HCT116 (cell line): ENCODE measurements around the gene DMD. TPM values are rescaled to one million over a fixed set of nuclear protein-coding genes. Genes with fewer than 3 reads are reported as not detected.

Experiments
- ATAC-seq: fragments of 200-7000 bp; cut with Tn5 transposase; 2 replicates; pipeline ENCODE4 v1.9.1; 2020; ENCODE audit warnings: mild to moderate bottlenecking, moderate library complexity
- BruUV-seq: library from RNA; stranded (reverse); fragments of 400-500 nt; replicated peaks from 2 replicates; lab custom pipeline; 2021; lab: Mats Ljungman, UMichigan
- CTCF ChIA-PET: fragments of 300-600 bp; sonication (Branson Sonifier 250); formaldehyde crosslinking; loops from one replicate; lab custom pipeline; 2021; ENCODE audit warnings: antibody characterized with exemption; lab: Charles Lee
- POLR2A ChIA-PET: fragments of 300-600, 350-600 bp; sonication (Branson Sonifier 250); formaldehyde crosslinking; loops from one replicate; lab custom pipeline; 2021; ENCODE audit warnings: antibody characterized with exemption; lab: Charles Lee
- RAD21 ChIA-PET, 2 experiments: fragments of 300-600 bp; sonication (Branson Sonifier 250); formaldehyde crosslinking; loops; one replicate each; lab custom pipeline; 2023; ENCODE audit warnings: low total read pairs in 2 of 2; ENCODE audit not compliant: uncharacterized antibody in 2 of 2, unreplicated experiment in 2 of 2, low non-redundant PET in 1 of 2; lab: Charles Lee
- DNase-seq: peaks from one replicate; pipeline ENCODE4 v3.0.0-alpha.2; 2010; ENCODE audit warnings: low read depth, low spot score
- H2AFZ ChIP-seq: fragments of 200-600 bp; shearing (Covaris generic), sonication (generic); 2 replicates; pipeline ENCODE4 v1.6.1; 2017; ENCODE audit warnings: low read depth, mixed run types, mixed read lengths, antibody characterized with exemption, low read length; ENCODE audit not compliant: poor library complexity, severe bottlenecking
- H3K27ac ChIP-seq: 2 replicates; pipeline ENCODE4 v1.5.1; 2012; ENCODE audit warnings: low read depth, low read length
- H3K27me3 ChIP-seq: fragments of 200-600 bp; sonication (generic); 2 replicates; pipeline ENCODE4 v1.6.1; 2016; ENCODE audit warnings: mixed run types, low read length, mixed read lengths; ENCODE audit not compliant: insufficient read depth
- H3K36me3 ChIP-seq, 2 experiments: fragments of 200-500 bp in 1 of 2; fragments of 200-600 bp in 1 of 2; sonication (Bioruptor generic) in 1 of 2; sonication (generic) in 1 of 2; 2 replicates each; pipeline versions ENCODE4 v1.5.1 to v1.6.1; 2014 to 2016; ENCODE audit warnings: low read length in 2 of 2, inconsistent platforms in 1 of 2, mixed read lengths in 1 of 2, mixed run types in 1 of 2; ENCODE audit not compliant: insufficient read depth in 2 of 2, control insufficient read depth in 1 of 2
- H3K4me1 ChIP-seq, 2 experiments: fragments of 200-600 bp in 1 of 2; sonication (generic) in 1 of 2; 2 replicates each; pipeline versions ENCODE4 v1.5.1 to v1.6.1; 2012 to 2017; ENCODE audit warnings: low read length in 2 of 2, inconsistent platforms in 1 of 2, mild to moderate bottlenecking in 1 of 2, mixed read lengths in 1 of 2, mixed run types in 1 of 2, moderate library complexity in 1 of 2; ENCODE audit not compliant: insufficient read depth in 2 of 2, control insufficient read depth in 1 of 2
- H3K4me2 ChIP-seq: fragments of 200-600 bp; sonication (generic); 2 replicates; pipeline ENCODE4 v1.6.1; 2017; ENCODE audit warnings: mixed run types, low read length, mixed read lengths
- H3K4me3 ChIP-seq, 2 experiments: fragments of 200-600 bp in 1 of 2; sonication (generic) in 1 of 2; replicated peaks in 1 of 2; 2 replicates each; pipeline ENCODE4 v1.5.1; 2011 to 2016; ENCODE audit warnings: low read length in 2 of 2, control low read depth in 1 of 2, low read depth in 1 of 2, mild to moderate bottlenecking in 1 of 2, mixed read lengths in 1 of 2, mixed run types in 1 of 2
- H3K79me2 ChIP-seq: fragments of 200-600 bp; sonication (generic); 2 replicates; pipeline ENCODE4 v1.6.1; 2017; ENCODE audit warnings: mild to moderate bottlenecking, mixed run types, low read length, moderate library complexity, mixed read lengths; ENCODE audit not compliant: insufficient read depth
- H3K9ac ChIP-seq: fragments of 200-600 bp; sonication (generic); 2 replicates; pipeline ENCODE4 v1.6.1; 2016; ENCODE audit warnings: low read length, mixed read lengths
- H3K9me2 ChIP-seq: fragments of 200-600 bp; sonication (generic), shearing (Covaris generic); 2 replicates; pipeline ENCODE4 v1.6.1; 2017; ENCODE audit warnings: mixed run types, mild to moderate bottlenecking, moderate library complexity; ENCODE audit not compliant: insufficient read depth
- H3K9me3 ChIP-seq, 2 experiments: fragments of 200-500 bp in 1 of 2; fragments of 200-600 bp in 1 of 2; sonication (Bioruptor generic) in 1 of 2; sonication (generic) in 1 of 2; 2 replicates each; pipeline ENCODE4 v1.6.1; 2014 to 2017; ENCODE audit warnings: low read length in 2 of 2, mixed read lengths in 2 of 2, inconsistent platforms in 1 of 2, low read depth in 1 of 2, mild to moderate bottlenecking in 1 of 2, mixed run types in 1 of 2, moderate library complexity in 1 of 2; ENCODE audit not compliant: control insufficient read depth in 1 of 2, insufficient read depth in 1 of 2
- H4K20me1 ChIP-seq: fragments of 200-600 bp; sonication (generic), shearing (Covaris generic); 2 replicates; pipeline ENCODE4 v1.6.1; 2017; ENCODE audit warnings: mixed run types, mild to moderate bottlenecking, moderate library complexity; ENCODE audit not compliant: insufficient read depth
- CEBPB ChIP-seq: IDR thresholded peaks from 2 replicates; pipeline ENCODE4 v1.6.1; 2012; ENCODE audit warnings: low read depth
- EGR1 ChIP-seq: IDR thresholded peaks from 2 replicates; pipeline ENCODE4 v1.6.1; 2012; ENCODE audit warnings: low read depth
- ELF1 ChIP-seq: IDR thresholded peaks from 2 replicates; pipeline ENCODE4 v1.6.1; 2012; ENCODE audit warnings: low read depth, borderline replicate concordance
- EZH2 ChIP-seq: fragments of 200-600 bp; sonication (generic); IDR thresholded peaks from 2 replicates; pipeline ENCODE4 v1.6.1; 2017; ENCODE audit warnings: antibody characterized with exemption, mixed run types
- EZH2phosphoT487 ChIP-seq: fragments of 200-600 bp; IDR thresholded peaks from 2 replicates; pipeline ENCODE4 v1.6.1; 2018; ENCODE audit warnings: antibody characterized with exemption, borderline replicate concordance
- FOSL1 ChIP-seq: IDR thresholded peaks from 2 replicates; pipeline ENCODE4 v1.6.1; 2012; ENCODE audit warnings: low read depth
- MAX ChIP-seq: IDR thresholded peaks from 2 replicates; pipeline ENCODE4 v1.6.1; 2012
- POLR2AphosphoS5 ChIP-seq: IDR thresholded peaks from 2 replicates; pipeline ENCODE4 v1.6.1; 2011; ENCODE audit warnings: mild to moderate bottlenecking, low read depth, low read length, moderate library complexity
- REST ChIP-seq: IDR thresholded peaks from 2 replicates; pipeline ENCODE4 v1.6.1; 2012; ENCODE audit warnings: low read depth
- SIN3A ChIP-seq: IDR thresholded peaks from 2 replicates; pipeline ENCODE4 v1.6.1; 2012; ENCODE audit warnings: low read depth
- SP1 ChIP-seq: IDR thresholded peaks from 2 replicates; pipeline ENCODE4 v1.6.1; 2012; ENCODE audit warnings: low read depth
- SRF ChIP-seq: IDR thresholded peaks from 2 replicates; pipeline ENCODE4 v1.6.1; 2012; ENCODE audit warnings: low read depth
- YY1 ChIP-seq: IDR thresholded peaks from 2 replicates; pipeline ENCODE4 v1.6.1; 2011; ENCODE audit warnings: low read length, low read depth, moderate library complexity, mild to moderate bottlenecking; ENCODE audit not compliant: insufficient replicate concordance; ENCODE audit errors: extremely low read depth
- ZBTB33 ChIP-seq: IDR thresholded peaks from 2 replicates; pipeline ENCODE4 v1.6.1; 2011; ENCODE audit warnings: mild to moderate bottlenecking, low read length, moderate library complexity; ENCODE audit not compliant: insufficient replicate concordance; ENCODE audit errors: extremely low read depth
- ZNF274 ChIP-seq: fragments of 200-500 bp; sonication (Bioruptor generic); IDR thresholded peaks from 2 replicates; pipeline ENCODE4 v1.6.1; 2014; ENCODE audit warnings: mild to moderate bottlenecking, low read depth, low read length, inconsistent platforms
- intact Hi-C: fragments of 100-400 bp; cut with micrococcal nuclease; formaldehyde crosslinking; loops from 2 replicates; pipeline ENCODE4 v1.10.0; 2022
- total RNA-seq: library from RNA; stranded (reverse); gene quantifications from one replicate; pipeline ENCODE4 v1.2.1, GENCODE V29; 2021; ENCODE audit not compliant: unreplicated experiment

The DMD gene
- total RNA-seq, 1 experiment from 2014 or later: 0.05 TPM

- no peak for TF ChIP-seq ZBTB33
- TF ChIP-seq EGR1: no peak
- TF ChIP-seq SIN3A: no peak
- no peak for TF ChIP-seq ZNF274
- TF ChIP-seq POLR2AphosphoS5: no peak
Measured at GRCh38 chrX:31126205-31126604, 2085.1 kb downstream of the DMD start (continued).

GRCh38 chrX:31124536-31124935, 2086.8 kb downstream of the DMD start:
- no TSS peak for BruUV-seq
- no peaks in the 10 kb centered on the region for H3K36me3 ChIP-seq
- H2AFZ ChIP-seq: no peak overlapping the region
- no peaks in the 10 kb centered on the region for H3K27me3 ChIP-seq
- H3K79me2 ChIP-seq: no peaks in the 10 kb centered on the region
- no peaks in the 10 kb centered on the region for H3K9me3 ChIP-seq
- no peak overlapping the region for H3K4me2 ChIP-seq
- no peaks in the 10 kb centered on the region for H3K9me2 ChIP-seq
- ChIA-PET RAD21 (no interaction called here), POLR2A (no interaction called here), CTCF (no interaction called here)
- no peaks in the 10 kb centered on the region for H4K20me1 ChIP-seq
- intact Hi-C loops: no loop called here
- H3K9ac ChIP-seq: no peak overlapping the region
- TF ChIP-seq SRF: no peak
- TF ChIP-seq FOSL1: no peak
- no peak for TF ChIP-seq SP1
- TF ChIP-seq EZH2: no peak
- TF ChIP-seq EZH2phosphoT487: no peak
- no peak for TF ChIP-seq REST
- TF ChIP-seq CEBPB: no peak
- no peak for TF ChIP-seq MAX
- no peak for TF ChIP-seq POLR2AphosphoS5
- no peak for TF ChIP-seq ELF1
- TF ChIP-seq ZBTB33: no peak
- no peak for TF ChIP-seq YY1
- H3K4me3 ChIP-seq: no peak overlapping the region
- ATAC-seq (no peak), DNase-seq (no peak)
- no peak overlapping the region for H3K27ac ChIP-seq
- no peaks in the 10 kb centered on the region for H3K4me1 ChIP-seq
